Tibial artery (tissue), 4 donors: ENCODE measurements around the gene LCE1D.

Experiments used
- DNase-seq, 2 donors: peaks; one replicate each; pipeline ENCODE4 v3.0.0-alpha.2; 2019
- H3K27ac ChIP-seq, 2 donors: fragments of 200-600 bp; sonication (generic) in 1 of 2; 1 replicate in 1 of 2; 2 replicates in 1 of 2; pipeline ENCODE4 v1.5.1; 2018 to 2019; ENCODE audit warnings: mild to moderate bottlenecking in 1 of 2
- H3K27me3 ChIP-seq, 2 donors: fragments of 200-600 bp; sonication (generic) in 1 of 2; one replicate each; pipeline versions ENCODE4 v1.5.1 to v1.6.0; 2016 to 2019
- H3K36me3 ChIP-seq, 3 donors: fragments of 200-600 bp; sonication (generic) in 2 of 3; one replicate each; pipeline ENCODE4 v1.5.1; 2016 to 2019; ENCODE audit warnings: mild to moderate bottlenecking in 2 of 3
- H3K4me1 ChIP-seq, 4 donors: fragments of 200-600 bp; sonication (generic) in 2 of 4; 1 replicate in 3 of 4; 2 replicates in 1 of 4; pipeline ENCODE4 v1.5.1; 2016 to 2019
- H3K4me3 ChIP-seq, 2 donors: fragments of 200-600 bp; sonication (generic) in 1 of 2; 1 replicate in 1 of 2; 2 replicates in 1 of 2; pipeline ENCODE4 v1.5.1; 2018 to 2019; ENCODE audit warnings: mild to moderate bottlenecking in 2 of 2
- H3K9me3 ChIP-seq, 3 donors: fragments of 200-600 bp; sonication (generic) in 1 of 3; one replicate each; pipeline ENCODE4 v1.5.1; 2016 to 2019
- intact Hi-C: fragments of 100-400 bp; cut with DNase I; formaldehyde crosslinking; loops from one replicate; pipeline ENCODE4 v1.15.0; 2023; ENCODE audit warnings: low total_unique reads
- TF ChIP-seq, protein P1 (sequence below), 2 experiments: fragments of 200-600 bp in 1 of 2; fragments of 450-650 bp in 1 of 2; IDR thresholded peaks; one replicate each; pipeline ENCODE4 v1.5.1; 2017 to 2019; ENCODE audit warnings: antibody characterized with exemption in 2 of 2, mild to moderate bottlenecking in 1 of 2, moderate library complexity in 1 of 2

The LCE1D gene

DNA sequence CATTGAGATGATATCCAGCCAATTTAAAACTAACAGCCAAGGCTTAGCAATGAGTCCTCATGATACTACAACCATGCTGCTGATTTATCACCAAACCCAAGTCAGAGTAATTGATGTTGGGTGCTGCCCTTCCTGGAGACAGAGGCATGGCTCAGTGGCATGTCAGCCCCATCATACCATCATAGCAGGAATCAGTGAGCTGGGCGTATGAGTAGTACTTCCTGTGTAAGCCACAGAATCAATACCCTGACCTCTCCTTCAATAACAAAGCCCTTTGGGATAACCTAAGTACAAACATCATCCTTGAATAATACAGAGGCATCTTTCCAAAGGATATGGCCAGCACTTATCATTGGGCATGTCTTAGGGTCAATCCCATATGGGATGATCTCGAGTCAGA, 13.4 kb upstream of the LCE1D start:
- peaks cover 0 to 3% of the 10 kb centered on the region in 2 donors for H3K27me3 ChIP-seq
- no peaks in the 10 kb centered on the region for H3K4me1 ChIP-seq
- intact Hi-C loops, result no loop called here
- H3K36me3 ChIP-seq, result no peaks in the 10 kb centered on the region
- no peak overlapping the region for H3K27ac ChIP-seq
- TF ChIP-seq, protein P1, sequence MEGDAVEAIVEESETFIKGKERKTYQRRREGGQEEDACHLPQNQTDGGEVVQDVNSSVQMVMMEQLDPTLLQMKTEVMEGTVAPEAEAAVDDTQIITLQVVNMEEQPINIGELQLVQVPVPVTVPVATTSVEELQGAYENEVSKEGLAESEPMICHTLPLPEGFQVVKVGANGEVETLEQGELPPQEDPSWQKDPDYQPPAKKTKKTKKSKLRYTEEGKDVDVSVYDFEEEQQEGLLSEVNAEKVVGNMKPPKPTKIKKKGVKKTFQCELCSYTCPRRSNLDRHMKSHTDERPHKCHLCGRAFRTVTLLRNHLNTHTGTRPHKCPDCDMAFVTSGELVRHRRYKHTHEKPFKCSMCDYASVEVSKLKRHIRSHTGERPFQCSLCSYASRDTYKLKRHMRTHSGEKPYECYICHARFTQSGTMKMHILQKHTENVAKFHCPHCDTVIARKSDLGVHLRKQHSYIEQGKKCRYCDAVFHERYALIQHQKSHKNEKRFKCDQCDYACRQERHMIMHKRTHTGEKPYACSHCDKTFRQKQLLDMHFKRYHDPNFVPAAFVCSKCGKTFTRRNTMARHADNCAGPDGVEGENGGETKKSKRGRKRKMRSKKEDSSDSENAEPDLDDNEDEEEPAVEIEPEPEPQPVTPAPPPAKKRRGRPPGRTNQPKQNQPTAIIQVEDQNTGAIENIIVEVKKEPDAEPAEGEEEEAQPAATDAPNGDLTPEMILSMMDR (IDR thresholded peaks at IDR 0.05), result no peak
- no peak for DNase-seq
- no peaks in the 10 kb centered on the region for H3K9me3 ChIP-seq
- H3K4me3 ChIP-seq, result no peak overlapping the region

DNA sequence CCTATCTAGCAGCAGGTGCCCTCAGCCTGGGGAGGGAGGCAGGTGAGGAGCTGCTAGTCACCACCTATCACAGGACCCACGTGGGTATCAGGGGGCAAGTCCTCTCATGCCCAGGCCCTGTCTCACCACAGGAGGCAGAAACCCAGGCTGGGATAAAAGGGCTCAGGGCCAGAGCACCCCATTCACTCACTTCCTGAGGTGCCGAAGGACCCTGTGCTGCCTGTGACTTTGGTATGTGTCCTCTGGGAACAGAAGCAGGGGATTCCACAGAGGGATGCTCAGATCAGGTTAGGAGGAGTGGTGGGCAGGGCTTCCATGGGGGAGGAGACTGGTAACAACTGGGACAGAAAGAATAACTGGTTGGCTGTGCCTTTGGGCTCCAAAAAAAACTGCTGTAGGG, 10.4 kb upstream of the LCE1D start, which contains the start of gene LCE1E:
Gene LCE1E (plus strand): TSS at position 181 of the 400 bp plus-strand sequence. CDS start 1,043 bp downstream, outside the sequence.
- Histone ChIP-seq H3K36me3 (no peaks in the 10 kb centered on the region), H3K9me3 (no peaks in the 10 kb centered on the region), H3K4me1 (no peaks in the 10 kb centered on the region), H3K27ac (no peak within 1 kb of the TSS), H3K27me3 (peaks cover 0 to 3% of the 10 kb centered on the region in 2 donors), H3K4me3 (no peak within 1 kb of the TSS)
- intact Hi-C loops, result no loop called here
- no peak for DNase-seq
- TF ChIP-seq, protein P1 (IDR thresholded peaks at IDR 0.05), result no peak

DNA sequence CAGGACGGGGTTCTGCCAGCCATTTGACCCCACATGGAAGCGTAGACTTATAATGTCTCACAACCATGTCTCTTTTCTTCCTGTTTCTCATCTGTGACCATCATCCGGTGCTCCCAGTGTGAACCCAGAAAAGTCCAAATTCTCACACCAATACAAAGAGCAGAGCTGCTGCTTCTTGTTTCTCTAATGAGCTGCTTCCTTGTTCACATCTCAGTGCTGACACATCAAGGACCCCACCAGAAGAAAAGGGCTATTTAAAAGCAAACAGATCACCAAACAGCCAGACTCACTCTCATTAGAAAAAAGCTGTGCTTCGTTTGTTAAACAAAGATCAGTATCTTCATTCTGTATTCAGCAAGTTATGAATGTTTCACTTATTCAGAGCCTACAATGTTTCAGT, 835 bp upstream of the LCE1D start:
- no peak for DNase-seq

DNA sequence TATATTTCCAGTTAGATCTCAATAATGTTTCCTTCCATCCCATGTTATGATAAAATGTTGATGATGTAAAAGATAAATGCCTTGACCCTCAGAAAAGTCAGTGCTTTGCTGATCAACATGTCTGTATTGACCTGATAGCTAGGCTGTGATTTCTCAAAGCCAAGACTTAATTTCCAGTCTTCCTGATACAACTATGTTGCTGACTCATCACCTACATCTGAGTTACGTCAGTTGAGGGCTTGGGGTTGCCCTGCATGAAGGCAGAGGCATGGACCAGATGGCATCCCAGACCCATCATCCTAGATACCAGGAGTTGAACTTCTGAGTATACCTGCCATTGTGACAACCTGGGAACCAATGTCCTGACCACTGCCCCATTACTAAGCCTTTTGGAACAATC, 4.8 kb downstream of the LCE1D start:
- intact Hi-C loops, result no loop called here

More for the DNA sequence above, 835 bp upstream of the LCE1D start:
- Histone ChIP-seq H3K27me3 (no peaks in the 10 kb centered on the region), H3K36me3 (no peaks in the 10 kb centered on the region), H3K4me3 (no peak overlapping the region), H3K9me3 (no peaks in the 10 kb centered on the region), H3K4me1 (no peaks in the 10 kb centered on the region), H3K27ac (no peak overlapping the region)
- TF ChIP-seq, protein P1 (IDR thresholded peaks at IDR 0.05), result no peak
- intact Hi-C loops, result no loop called here

DNA sequence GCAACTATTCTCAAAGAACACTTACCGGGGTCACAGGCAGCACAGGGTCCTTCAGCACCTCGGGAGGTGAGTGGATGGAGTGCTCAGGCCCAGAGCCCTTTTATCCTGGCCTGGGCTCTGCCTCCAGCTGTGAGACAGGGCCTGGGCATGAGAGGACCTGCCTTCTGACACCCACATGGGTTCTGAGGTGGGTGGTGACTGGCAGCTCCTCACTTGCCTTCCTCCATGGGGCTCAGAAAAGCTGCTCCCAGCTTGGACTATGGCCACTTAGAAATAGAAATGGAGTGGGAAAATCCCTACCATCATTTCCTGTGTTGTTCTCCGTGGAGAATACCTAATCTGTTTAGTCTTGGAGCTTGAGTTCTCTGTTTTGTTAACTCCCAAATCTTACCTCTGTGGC, 10.1 kb downstream of the LCE1D start, which contains the start of gene LCE1C:
Gene LCE1C (minus strand): TSS at position 76 of the 400 bp plus-strand sequence. CDS start 1,173 bp downstream, outside the sequence.
- no peak within 1 kb of the TSS for H3K4me3 ChIP-seq
- H3K27ac ChIP-seq, result no peak within 1 kb of the TSS
- H3K27me3 ChIP-seq, result no peaks in the 10 kb centered on the region
- H3K9me3 ChIP-seq, result no peaks in the 10 kb centered on the region
- no peak for DNase-seq
- H3K4me1 ChIP-seq, result no peaks in the 10 kb centered on the region
- TF ChIP-seq, protein P1 (IDR thresholded peaks at IDR 0.05), result no peak
- intact Hi-C loops, result no loop called here
- no peaks in the 10 kb centered on the region for H3K36me3 ChIP-seq

More for the DNA sequence above, 4.8 kb downstream of the LCE1D start:
- no peak overlapping the region for H3K27ac ChIP-seq
- TF ChIP-seq, protein P1 (IDR thresholded peaks at IDR 0.05), result no peak
- no peaks in the 10 kb centered on the region for H3K27me3 ChIP-seq
- no peaks in the 10 kb centered on the region for H3K36me3 ChIP-seq
- H3K9me3 ChIP-seq, result no peaks in the 10 kb centered on the region
- H3K4me3 ChIP-seq, result no peak overlapping the region
- H3K4me1 ChIP-seq, result no peaks in the 10 kb centered on the region
- DNase-seq, result no peak

DNA sequence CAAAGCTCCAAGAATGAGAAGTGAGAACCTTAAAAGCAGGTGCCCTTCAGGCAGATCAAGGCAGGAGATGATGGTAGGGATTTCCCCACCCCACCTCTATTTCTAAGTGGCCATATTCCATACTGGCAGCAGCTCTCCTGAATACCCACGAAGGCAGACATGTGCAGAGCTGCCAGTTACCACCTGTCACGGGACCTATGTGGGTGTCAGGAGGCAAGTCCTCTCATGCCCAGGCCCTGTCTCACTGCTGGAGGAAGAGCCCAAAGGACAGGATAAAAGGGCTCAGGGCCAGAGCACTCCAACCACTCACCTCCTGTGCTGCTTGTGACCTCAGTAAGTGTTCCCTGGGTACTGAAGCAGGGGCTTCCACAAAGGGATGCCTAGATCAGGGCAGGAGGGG, 14.5 kb downstream of the LCE1D start:
- Histone ChIP-seq H3K9me3 (no peaks in the 10 kb centered on the region), H3K27ac (no peak overlapping the region), H3K27me3 (no peaks in the 10 kb centered on the region), H3K4me1 (no peaks in the 10 kb centered on the region), H3K4me3 (no peak overlapping the region), H3K36me3 (no peaks in the 10 kb centered on the region)
- TF ChIP-seq, protein P1 (IDR thresholded peaks at IDR 0.05), result no peak
- intact Hi-C loops, result no loop called here
- DNase-seq, result no peak
